GM19455 (cell line): Measurements from ENCODE around the gene AAK1.

Experiments
- ATAC-seq: cut with Tn5 transposase; IDR thresholded peaks from one replicate; pipeline ENCODE4 v1.9.1; 2021; ENCODE audit not compliant: unreplicated experiment

Gene AAK1

GRCh38 chr2:69603146-69603743 is 40.3 kb downstream of the AAK1 start:
- ATAC-seq, result no peak

- ATAC-seq, result no peak
These were observed 42.3 kb downstream of the AAK1 start for GRCh38 chr2:69601179-69601612.

GRCh38 chr2:69600425-69600824 is 43.1 kb downstream of the AAK1 start:
- ATAC-seq, result no peak

DNA sequence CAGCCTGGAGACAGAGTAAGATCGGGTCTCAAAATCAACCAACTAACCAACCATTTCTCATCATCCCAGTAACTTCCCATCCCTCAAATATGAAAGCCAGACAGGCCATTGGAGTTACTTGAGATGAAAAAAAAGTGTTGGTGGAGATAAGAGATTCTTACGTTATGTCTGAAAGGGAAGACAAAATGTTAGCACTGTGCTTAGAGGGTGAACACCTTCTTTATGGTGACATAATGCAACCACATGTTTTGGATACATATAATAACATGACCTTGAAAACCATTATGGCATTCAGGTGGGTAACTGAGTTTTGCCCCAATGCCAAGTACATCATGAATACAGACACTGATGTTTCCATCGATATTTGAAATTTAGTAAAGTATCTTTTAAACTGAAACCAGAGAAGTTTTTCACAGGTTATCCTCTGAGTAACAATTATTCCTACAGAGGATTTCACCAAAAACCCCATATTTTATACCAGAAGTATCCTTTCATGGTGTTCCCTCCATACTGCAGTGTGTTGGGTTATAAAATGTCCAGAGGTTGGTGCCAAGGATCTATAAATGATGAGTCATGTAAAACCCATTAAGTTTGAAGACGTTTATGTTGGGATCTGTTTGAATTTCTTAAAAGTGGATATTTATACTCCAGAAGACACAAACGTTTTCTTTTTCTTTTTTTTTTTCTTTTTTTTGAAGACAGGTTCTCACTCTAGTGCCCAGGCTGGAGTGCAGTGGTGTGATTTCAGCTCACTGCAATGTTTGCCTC is 45.5 kb downstream of the AAK1 start:
- no peak for ATAC-seq

GRCh38 chr2:69597105-69597504 is 46.4 kb downstream of the AAK1 start:
- ATAC-seq, result no peak

- no peak for ATAC-seq
These were observed 49.2 kb downstream of the AAK1 start for GRCh38 chr2:69594341-69594740.

DNA sequence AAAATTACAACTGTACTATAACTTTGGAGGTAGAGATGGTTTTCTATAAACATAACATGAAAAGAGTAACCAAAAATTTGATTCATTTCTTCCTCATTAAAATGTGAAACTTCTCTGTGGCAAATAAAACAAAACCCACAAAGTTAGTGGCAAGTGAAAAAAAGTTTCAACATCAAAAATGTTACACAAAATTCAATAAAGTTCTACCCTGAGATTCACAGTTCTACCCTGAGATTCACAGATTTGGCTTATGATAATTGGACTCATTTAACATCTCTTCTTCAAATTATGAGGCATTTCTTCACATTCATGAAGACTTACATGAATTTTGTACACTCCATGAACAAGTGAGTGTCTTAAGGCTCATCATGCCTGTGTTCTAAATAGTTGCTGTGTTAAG is 51.0 kb downstream of the AAK1 start:
- ATAC-seq, result no peak

DNA sequence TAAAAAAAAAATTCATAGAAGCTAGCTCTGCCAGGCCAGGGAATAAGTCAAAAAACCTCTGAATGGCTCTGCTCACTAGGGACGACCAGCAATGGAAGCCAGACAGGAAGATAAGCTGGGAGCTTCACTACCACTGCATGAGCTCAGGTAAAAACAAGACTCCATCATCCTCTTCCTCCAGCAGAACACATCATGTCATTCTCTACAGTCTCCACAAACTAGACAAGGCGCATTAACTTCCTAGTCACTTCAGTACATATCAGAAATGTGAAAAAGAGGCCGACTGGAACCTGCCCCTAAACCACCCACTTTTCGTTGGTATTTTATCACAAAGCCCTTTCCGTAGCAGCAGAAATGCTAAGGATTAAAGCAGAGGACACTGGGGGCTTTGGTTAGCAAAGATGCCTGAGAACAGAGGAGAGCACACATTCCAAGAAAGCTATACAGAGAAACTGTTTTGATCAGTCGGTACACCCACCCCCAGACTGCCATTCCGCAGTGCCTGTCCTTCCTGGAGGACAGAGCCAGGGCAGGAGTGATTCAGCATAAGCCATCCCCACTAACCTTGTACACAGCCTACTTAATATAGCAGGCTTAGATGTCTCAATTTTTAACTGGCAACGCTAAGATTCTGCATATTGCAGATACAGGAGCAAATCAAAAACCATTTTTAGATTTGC is 53.4 kb downstream of the AAK1 start:
- no peak for ATAC-seq

DNA sequence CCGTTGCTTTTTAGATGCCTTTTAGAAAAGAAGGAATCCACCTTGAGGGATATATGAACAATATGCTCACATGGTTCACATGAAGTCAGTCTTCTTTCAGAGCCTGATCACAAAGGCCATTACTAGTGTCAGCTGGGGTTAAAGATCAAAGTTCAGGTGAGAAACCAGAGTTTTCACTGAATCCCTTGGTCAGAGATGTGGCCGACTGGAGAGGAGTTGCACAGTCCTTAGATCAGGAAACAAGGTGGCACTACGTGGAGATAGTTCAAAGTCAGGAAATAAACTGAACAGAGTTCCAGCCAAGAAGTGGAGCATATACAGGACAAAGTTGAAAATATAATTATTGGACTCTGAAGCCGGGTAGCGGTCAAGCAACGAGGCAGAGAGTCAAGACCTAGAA is 54.6 kb downstream of the AAK1 start:
- no peak for ATAC-seq

GRCh38 chr2:69588403-69588802 is 55.1 kb downstream of the AAK1 start:
- ATAC-seq, result no peak

DNA sequence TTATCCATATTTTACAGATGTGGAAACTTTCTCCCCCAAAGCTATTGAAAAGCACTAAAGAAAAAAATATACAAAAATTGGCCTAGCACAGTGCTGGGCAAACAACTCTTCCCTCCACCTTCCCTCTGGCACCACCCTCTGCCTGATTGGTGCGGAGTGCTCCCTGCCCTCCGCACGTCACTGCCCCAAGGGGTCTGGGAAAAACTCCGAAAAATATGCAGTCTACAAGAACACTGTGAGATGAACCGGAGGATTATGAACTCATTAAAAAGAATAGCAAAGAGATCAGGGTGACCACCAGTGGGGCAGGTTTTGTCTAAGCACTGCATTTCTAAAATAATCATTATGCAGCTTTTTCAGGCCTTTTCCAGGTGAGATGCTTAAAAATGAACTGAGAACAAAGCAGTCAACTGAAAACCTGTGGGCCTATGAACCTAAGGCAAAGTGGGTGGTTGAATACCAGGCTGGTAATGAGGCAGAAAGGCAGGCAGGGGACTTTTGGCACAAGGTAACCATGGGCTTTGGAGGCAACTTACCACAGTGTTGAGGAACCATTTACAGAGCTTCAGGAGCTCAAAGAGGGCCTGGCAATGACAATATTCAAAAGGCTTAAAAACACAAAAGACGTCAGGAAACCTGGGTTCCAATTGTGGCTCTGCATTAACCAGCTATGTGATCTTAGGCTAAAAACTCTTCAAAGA is 57.5 kb downstream of the AAK1 start:
- no peak for ATAC-seq

DNA sequence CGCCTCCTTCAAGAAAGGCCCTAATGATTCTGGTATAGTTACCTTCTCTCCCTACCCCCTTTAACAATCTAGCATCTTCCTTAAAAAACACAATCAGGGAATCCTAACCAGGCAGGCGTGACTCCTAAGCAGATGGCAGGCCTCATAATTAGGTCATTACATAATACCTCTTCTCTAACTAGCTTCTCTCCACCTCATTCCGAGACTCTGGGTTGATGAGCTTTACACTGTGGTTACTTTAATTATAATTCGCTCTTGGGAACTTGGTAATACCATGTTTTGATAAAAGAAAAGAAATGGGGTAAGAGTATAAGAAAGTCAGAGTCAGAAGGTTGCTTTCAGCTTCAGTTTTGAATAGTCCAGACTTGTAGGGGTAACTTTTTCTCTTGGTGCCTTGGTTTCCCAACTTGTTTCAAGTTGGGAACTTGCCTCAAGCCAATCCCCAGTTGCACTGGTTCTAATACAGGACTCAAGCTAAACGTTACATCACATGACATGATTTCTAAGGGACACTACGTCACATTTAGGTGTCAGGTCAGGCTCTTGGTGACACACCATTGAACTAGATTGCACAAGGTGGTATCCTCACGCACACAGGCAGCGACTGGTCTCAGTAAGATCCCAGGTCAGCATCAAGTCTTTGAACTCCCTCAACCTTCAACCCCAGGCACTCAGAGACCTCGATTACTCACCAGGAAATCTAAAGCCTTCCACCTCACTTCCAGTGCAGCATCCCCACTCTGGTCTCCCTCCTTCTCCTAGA is 59.2 kb downstream of the AAK1 start:
- no peak for ATAC-seq

DNA sequence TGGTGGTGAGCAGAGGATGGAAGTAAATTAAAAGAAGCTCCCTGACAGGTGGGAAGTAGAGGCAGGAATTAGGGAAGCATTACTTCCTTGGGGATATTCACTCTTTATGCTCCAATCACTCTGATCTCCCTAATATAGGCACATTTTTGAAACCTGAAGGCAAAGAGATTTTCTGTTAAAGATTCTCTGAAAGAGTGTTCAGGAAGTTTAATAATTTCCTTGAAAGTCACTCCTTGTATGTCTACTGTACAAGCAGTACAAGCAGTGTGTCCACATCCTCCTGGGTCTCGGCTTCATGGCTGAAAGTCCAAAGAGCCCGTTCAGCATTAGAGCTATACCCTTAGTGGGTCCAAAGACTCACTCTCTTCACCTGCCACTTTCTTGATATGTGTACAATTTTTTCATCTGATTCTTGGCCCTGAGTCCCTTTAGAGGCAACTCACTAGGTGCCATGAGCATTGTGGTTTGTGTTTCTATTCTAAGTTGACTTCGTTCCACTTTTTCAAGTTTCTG is 60.2 kb downstream of the AAK1 start:
- no peak for ATAC-seq

- no peak for ATAC-seq
These were observed 60.9 kb downstream of the AAK1 start for GRCh38 chr2:69582582-69583176.

DNA sequence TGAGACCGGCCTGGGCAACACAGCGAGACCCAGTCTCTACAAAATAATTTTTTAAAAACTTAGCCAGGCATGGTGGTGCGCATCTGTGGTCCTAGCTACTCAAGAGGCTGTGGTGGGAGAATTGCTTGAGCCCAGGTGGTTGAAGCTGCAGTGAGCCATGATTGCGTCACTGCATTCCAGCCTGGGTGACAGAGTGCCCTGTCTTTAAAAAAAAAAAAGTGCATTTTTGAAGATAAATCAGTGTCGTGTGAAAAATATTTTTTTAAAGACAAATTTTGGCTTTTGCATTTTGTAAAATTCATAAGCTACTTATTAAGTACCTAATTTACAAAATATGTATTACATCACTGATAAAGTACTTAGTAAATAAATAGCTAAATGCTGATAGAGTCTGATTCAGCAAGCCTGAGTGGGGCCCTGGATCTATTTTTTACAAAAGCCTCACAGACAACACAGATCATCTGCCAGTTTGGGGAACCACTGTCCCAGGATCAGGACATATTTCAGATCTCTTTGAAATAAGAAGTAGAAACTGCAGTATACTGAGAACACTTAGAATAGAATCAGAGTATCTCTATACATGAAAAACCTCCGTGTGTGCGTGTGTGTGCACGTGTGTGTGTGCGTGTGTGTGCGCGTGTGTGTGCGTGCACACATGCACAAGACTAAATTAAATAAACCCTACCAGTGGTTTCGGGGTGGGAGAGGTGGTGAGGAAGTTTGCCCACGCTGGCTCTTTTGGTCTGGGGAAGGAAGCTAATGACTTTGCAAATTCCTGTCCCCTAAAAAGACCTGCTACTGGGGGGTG is 61.6 kb downstream of the AAK1 start:
- ATAC-seq, result no peak

DNA sequence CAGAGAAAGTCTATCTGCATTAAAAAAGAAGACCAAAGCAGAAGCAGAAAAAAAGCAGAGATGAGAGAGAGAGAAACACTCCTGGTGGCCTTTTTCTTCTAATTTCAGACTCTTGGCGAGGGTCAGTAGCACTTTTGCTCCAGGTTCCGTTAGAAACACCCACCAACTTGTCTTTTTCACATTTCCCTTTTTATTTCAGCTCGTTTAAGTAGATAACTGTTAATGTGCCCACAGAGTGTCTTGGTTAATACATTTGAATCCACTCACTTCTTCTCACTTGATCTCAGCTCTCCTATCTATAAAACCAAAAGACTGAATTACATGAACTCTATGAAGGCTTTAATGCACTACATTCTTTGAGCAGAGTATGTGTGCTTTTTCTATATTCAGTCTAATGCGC is 63.1 kb downstream of the AAK1 start:
- no peak for ATAC-seq

- ATAC-seq, result no peak
These were observed 64.0 kb downstream of the AAK1 start for GRCh38 chr2:69579536-69579935.

GRCh38 chr2:69578198-69578540 is 65.4 kb downstream of the AAK1 start:
- no peak for ATAC-seq

GRCh38 chr2:69577467-69578197 is 65.9 kb downstream of the AAK1 start:
- ATAC-seq, result no peak
